GM12873 (cell line): Measurements from ENCODE around the gene GPC3.

ENCODE experiments used
- CTCF ChIP-seq: IDR thresholded peaks from 2 replicates; pipeline ENCODE4 v1.5.1; 2012; ENCODE audit warnings: low read depth, mild to moderate bottlenecking, moderate library complexity, low read length, control low read depth; ENCODE audit not compliant: insufficient read depth; ENCODE audit errors: missing control alignments

The GPC3 gene

DNA sequence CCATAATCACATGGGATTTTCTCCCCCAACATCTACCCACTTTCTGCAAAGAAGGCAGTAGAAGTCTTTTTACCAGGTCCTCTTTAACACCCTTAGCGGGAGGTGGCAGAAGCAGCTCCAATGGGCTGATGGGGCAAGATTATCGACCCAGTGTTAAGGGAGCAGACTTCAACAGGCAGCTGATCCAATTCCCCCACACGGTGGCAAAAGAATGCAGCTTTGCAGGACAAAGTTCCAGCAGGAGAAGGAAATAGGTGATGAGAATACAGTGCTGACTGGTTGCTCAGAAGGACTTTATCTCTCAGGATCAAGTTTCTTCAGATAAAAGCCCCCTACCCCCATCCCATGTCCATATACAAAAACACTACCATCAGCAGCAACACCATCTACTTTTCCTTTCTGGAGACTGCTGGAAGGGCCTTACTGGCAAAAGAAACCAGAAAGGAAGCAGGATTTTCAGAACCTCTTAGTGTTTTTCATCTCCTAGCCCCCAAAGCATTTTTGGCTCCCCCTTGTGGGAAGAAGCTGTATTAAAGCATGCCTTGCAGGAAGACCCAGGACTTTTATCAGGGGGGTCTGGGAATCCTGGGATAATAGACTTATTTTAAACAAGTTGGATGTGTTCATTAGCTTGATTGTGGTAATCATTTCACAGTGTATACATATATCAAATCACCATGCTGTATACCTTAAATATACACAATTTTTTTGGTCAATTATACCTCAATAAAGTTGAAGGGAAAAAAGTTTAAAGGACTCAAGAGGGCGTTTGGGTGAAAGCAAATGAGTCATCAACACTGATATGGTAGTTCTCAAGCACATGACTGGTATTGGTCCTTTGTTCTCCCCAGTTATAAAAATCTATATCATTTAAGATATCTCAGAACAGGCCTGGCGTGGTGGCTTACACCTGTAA, 146.4 kb downstream of the GPC3 start:
- peak; percentile 63 for TF ChIP-seq CTCF

GRCh38 chrX:133837091-133837490, 148.3 kb downstream of the GPC3 start:
- TF ChIP-seq CTCF, result no peak

- TF ChIP-seq CTCF, result no peak
Measured at GRCh38 chrX:133836561-133836960, 148.8 kb downstream of the GPC3 start.

DNA sequence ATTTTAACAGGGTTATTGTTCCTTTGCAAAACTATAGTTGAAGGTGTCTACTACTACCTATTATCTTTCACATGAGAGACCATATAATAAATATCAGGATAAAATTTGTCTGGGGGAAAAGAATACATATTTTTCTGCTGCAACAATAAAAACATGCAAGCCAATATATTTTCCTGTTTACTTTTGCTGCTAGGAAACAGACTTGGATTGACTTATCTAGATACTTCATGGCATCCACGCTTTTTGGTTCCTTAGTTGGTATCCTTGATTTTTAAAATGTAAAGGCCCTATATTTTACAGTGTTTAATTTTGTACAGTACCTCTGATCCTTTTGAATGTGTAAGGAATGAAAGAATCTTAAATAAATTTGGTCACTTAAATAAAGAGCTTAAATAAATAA, 150.6 kb downstream of the GPC3 start:
- TF ChIP-seq CTCF, result no peak

- no peak for TF ChIP-seq CTCF
Measured at GRCh38 chrX:133819546-133819945, 165.8 kb downstream of the GPC3 start.

- no peak for TF ChIP-seq CTCF
Measured at GRCh38 chrX:133818019-133818418, 167.4 kb downstream of the GPC3 start.

GRCh38 chrX:133815496-133815895, 169.9 kb downstream of the GPC3 start:
- TF ChIP-seq CTCF, result no peak
